WTC11 (cell line): ENCODE data around the gene CHEK2. TPM values are rescaled to one million over a fixed set of nuclear protein-coding genes. Genes with fewer than 3 reads are reported as not detected.
"Not testable (repeated sequence)": the region's sequence is repeated elsewhere in the genome, so short reads cannot be mapped to it uniquely, and the experiment has no call there.

Source experiments
- ATAC-seq: fragments of 200-7000 bp; cut with Tn5 transposase; 2 replicates; pipeline ENCODE4 v1.10.0; 2021; ENCODE audit warnings: mild to moderate bottlenecking, moderate library complexity
- CTCF ChIA-PET: fragments of 300-600 bp; sonication (Branson Sonifier 250); formaldehyde crosslinking; loops from one replicate; lab custom pipeline; 2021; ENCODE audit warnings: antibody characterized with exemption; lab: Charles Lee
- POLR2A ChIA-PET: fragments of 350-600 bp; sonication (Branson Sonifier 250); formaldehyde crosslinking; loops from one replicate; lab custom pipeline; 2021; ENCODE audit warnings: antibody characterized with exemption; lab: Charles Lee
- DNase-seq: peaks from one replicate; pipeline ENCODE4 v3.0.0; 2021; ENCODE audit warnings: low spot score
- H3K27ac Mint-ChIP-seq: 2 replicates; pipeline ENCODE4 v1.8.0; 2021; ENCODE audit warnings: mixed read lengths
- H3K27me3 Mint-ChIP-seq: 2 replicates; pipeline ENCODE4 v1.8.0; 2021; ENCODE audit warnings: low read depth, mild to moderate bottlenecking, moderate library complexity, mixed read lengths
- H3K36me3 Mint-ChIP-seq: 2 replicates; pipeline ENCODE4 v1.8.0; 2021; ENCODE audit warnings: mixed read lengths
- H3K4me1 Mint-ChIP-seq: 2 replicates; pipeline ENCODE4 v1.8.0; 2022; ENCODE audit warnings: mixed read lengths
- H3K4me3 Mint-ChIP-seq: 2 replicates; pipeline ENCODE4 v1.8.0; 2021; ENCODE audit warnings: mild to moderate bottlenecking, moderate library complexity, mixed read lengths
- H3K9me3 Mint-ChIP-seq: 2 replicates; pipeline ENCODE4 v1.8.0; 2021; ENCODE audit warnings: mixed read lengths
- CBFB ChIP-seq: sonication (generic); formaldehyde crosslinking; IDR thresholded peaks from 2 replicates; pipeline ENCODE4 v1.8.1; 2022; ENCODE audit warnings: mild to moderate bottlenecking, low read depth, missing genetic modification reagents
- CREM ChIP-seq: sonication (generic); formaldehyde crosslinking; IDR thresholded peaks from 2 replicates; pipeline ENCODE4 v1.8.1; 2022; ENCODE audit warnings: mild to moderate bottlenecking, missing genetic modification reagents, moderate library complexity
- ELF4 ChIP-seq: sonication (generic); formaldehyde crosslinking; IDR thresholded peaks from 2 replicates; pipeline ENCODE4 v1.8.1; 2022; ENCODE audit warnings: low read depth, mild to moderate bottlenecking, moderate library complexity, missing genetic modification reagents
- GRHL2 ChIP-seq: fragments of 250-450 bp; sonication (Bioruptor Pico); IDR thresholded peaks from 2 replicates; pipeline ENCODE4 v1.8.0; 2022; ENCODE audit warnings: mild to moderate bottlenecking, moderate library complexity; ENCODE audit not compliant: insufficient replicate concordance, severe bottlenecking
- JUN ChIP-seq: sonication (generic); formaldehyde crosslinking; IDR thresholded peaks from 2 replicates; pipeline ENCODE4 v1.8.0; 2023; ENCODE audit warnings: mild to moderate bottlenecking, missing genetic modification reagents
- KAT7 ChIP-seq: sonication (generic); formaldehyde crosslinking; IDR thresholded peaks from 2 replicates; pipeline ENCODE4 v1.8.1; 2023; ENCODE audit warnings: missing genetic modification reagents, mild to moderate bottlenecking, borderline replicate concordance
- RELA ChIP-seq: sonication (generic); formaldehyde crosslinking; IDR thresholded peaks from 2 replicates; pipeline ENCODE4 v1.8.1; 2022; ENCODE audit warnings: missing genetic modification reagents, mild to moderate bottlenecking, borderline replicate concordance
- RORB ChIP-seq: fragments of 250-450 bp; sonication (Bioruptor Pico); IDR thresholded peaks from 2 replicates; pipeline ENCODE4 v1.9.0; 2021; ENCODE audit warnings: mild to moderate bottlenecking
- SMAD3 ChIP-seq: sonication (generic); formaldehyde crosslinking; IDR thresholded peaks from 2 replicates; pipeline ENCODE4 v1.8.0; 2022; ENCODE audit warnings: missing genetic modification reagents, mild to moderate bottlenecking, borderline replicate concordance
- SP1 ChIP-seq: sonication (generic); formaldehyde crosslinking; conservative IDR thresholded peaks from 2 replicates; pipeline ENCODE4 v1.8.1; 2022; ENCODE audit warnings: missing genetic modification reagents
- TCF7 ChIP-seq: sonication (generic); formaldehyde crosslinking; IDR thresholded peaks from 2 replicates; pipeline ENCODE4 v1.8.0; 2022; ENCODE audit warnings: mild to moderate bottlenecking, low read depth, missing genetic modification reagents, moderate library complexity
- TEAD1 ChIP-seq: sonication (generic); formaldehyde crosslinking; IDR thresholded peaks from 2 replicates; pipeline ENCODE4 v1.8.0; 2022; ENCODE audit warnings: mild to moderate bottlenecking, missing genetic modification reagents
- TEAD4 ChIP-seq: sonication (generic); formaldehyde crosslinking; IDR thresholded peaks from 2 replicates; pipeline ENCODE4 v1.8.0; 2022; ENCODE audit warnings: mild to moderate bottlenecking, missing genetic modification reagents
- ZNF232 ChIP-seq: sonication (generic); formaldehyde crosslinking; IDR thresholded peaks from 2 replicates; pipeline ENCODE4 v1.8.0; 2022; ENCODE audit warnings: mild to moderate bottlenecking, missing genetic modification reagents
- ZNF416 ChIP-seq: fragments of 250-450 bp; sonication (Bioruptor Pico); IDR thresholded peaks from 2 replicates; pipeline ENCODE4 v1.9.0; 2021; ENCODE audit warnings: mild to moderate bottlenecking, inconsistent platforms
- ZNF423 ChIP-seq: fragments of 250-450 bp; sonication (Bioruptor Pico); IDR thresholded peaks from 2 replicates; pipeline ENCODE4 v2.1.2; 2022; ENCODE audit warnings: mild to moderate bottlenecking, moderate library complexity
- total RNA-seq: library from RNA; stranded (reverse); gene quantifications from 3 replicates; pipeline ENCODE4 v1.2.3, GENCODE V29; 2021
- TF ChIP-seq, protein P1 (sequence below): sonication (generic); formaldehyde crosslinking; conservative IDR thresholded peaks from 2 replicates; pipeline ENCODE4 v1.8.1; 2022; ENCODE audit warnings: mild to moderate bottlenecking, missing genetic modification reagents
- TF ChIP-seq, protein P2 (sequence below): fragments of 250-450 bp; sonication (Bioruptor Pico); IDR thresholded peaks from 2 replicates; pipeline ENCODE4 v1.9.0; 2021; ENCODE audit warnings: mild to moderate bottlenecking
- TF ChIP-seq, protein P3 (sequence below): sonication (generic); formaldehyde crosslinking; IDR thresholded peaks from 2 replicates; pipeline ENCODE4 v1.8.1; 2022; ENCODE audit warnings: low read depth, missing genetic modification reagents, borderline replicate concordance
- TF ChIP-seq, protein P4 (sequence below): sonication (generic); formaldehyde crosslinking; IDR thresholded peaks from 2 replicates; pipeline ENCODE4 v1.8.1; 2022; ENCODE audit warnings: low read depth, mild to moderate bottlenecking, moderate library complexity, missing genetic modification reagents, borderline replicate concordance
- TF ChIP-seq, protein P5 (sequence below): sonication (generic); formaldehyde crosslinking; IDR thresholded peaks from 2 replicates; pipeline ENCODE4 v1.8.1; 2023; ENCODE audit warnings: mild to moderate bottlenecking, missing genetic modification reagents

Gene CHEK2
- total RNA-seq, 1 experiment from 2014 or later: 124 TPM

DNA sequence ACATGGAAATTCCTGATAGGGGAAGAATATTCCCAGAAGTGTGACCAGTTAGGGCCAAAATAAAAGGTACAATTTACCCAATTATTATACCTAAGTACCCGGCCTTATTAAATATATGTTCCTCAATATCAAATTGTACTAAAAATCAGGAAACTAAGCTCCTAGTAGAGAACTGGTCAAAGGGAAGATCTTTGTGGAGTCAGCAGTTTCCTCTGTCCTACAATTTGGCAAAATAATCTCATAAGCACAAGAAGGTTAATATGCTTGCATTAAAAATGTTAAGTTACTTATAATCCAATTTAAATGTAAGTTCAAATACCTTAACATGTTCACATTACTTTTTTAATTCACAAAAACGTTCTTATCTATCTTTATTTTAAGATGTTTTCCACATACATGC lies 72.2 kb downstream of the CHEK2 start (continued):
- TF ChIP-seq, protein P1, sequence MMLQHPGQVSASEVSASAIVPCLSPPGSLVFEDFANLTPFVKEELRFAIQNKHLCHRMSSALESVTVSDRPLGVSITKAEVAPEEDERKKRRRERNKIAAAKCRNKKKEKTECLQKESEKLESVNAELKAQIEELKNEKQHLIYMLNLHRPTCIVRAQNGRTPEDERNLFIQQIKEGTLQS: no peak
- TF ChIP-seq RELA (CRISPR knock-in tag) (no peak), ELF4 (CRISPR knock-in tag) (no peak)

DNA sequence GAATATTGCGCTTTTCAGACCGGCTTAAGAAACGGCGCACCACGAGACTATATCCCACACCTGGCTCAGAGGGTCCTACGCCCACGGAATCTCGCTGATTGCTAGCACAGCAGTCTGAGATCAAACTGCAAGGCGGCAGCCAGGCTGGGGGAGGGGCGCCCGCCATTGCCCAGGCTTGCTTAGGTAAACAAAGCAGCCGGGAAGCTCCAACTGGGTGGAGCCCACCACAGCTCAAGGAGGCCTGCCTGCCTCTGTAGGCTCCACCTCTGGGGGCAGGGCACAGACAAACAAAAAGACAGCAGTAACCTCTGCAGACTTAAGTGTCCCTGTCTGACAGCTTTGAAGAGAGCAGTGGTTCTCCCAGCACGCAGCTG lies 78.1 kb downstream of the CHEK2 start:
- H3K4me1 Mint-ChIP-seq, H3K36me3 Mint-ChIP-seq, POLR2A ChIA-PET, H3K27me3 Mint-ChIP-seq, H3K27ac Mint-ChIP-seq, H3K4me3 Mint-ChIP-seq, CTCF ChIA-PET, DNase-seq, ATAC-seq, H3K9me3 Mint-ChIP-seq: not testable (repeated sequence)

DNA sequence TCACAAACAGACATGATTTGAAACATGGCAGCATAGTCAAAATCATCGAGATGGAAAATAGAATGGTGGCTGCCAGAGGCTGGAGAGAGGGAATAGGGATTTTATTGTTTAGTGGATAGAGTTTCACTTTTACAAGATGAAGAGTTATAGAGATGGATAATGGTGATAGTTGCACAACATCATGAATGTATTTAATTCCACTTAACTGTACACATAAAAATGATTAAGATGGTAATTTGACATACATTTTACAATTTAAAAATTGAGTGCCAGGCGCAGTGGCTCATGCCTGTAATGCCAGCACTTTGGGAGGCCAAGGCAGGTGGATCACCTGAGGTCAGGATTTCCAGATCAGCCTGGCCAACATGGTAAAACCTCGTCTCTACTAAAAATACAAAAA lies 83.2 kb downstream of the CHEK2 start:
- Mint-ChIP-seq H3K9me3 (no peaks in the 10 kb centered on the region), H3K4me3 (no peak overlapping the region), H3K27ac (no peak overlapping the region), H3K4me1 (0 out of 2 replicates have a peak, but pooled peaks cover 4% of the 10 kb centered on the region), H3K36me3 (no peaks in the 10 kb centered on the region), H3K27me3 (no peaks in the 10 kb centered on the region)
- DNase-seq (no peak), ATAC-seq (no peak)
- POLR2A ChIA-PET: no interaction called here
- CTCF ChIA-PET: no interaction called here
- no peak for TF ChIP-seq KAT7 (CRISPR knock-in tag)
- TF ChIP-seq SMAD3: no peak
- TF ChIP-seq ZNF423 (CRISPR knock-in tag): no peak
- TF ChIP-seq, protein P2, sequence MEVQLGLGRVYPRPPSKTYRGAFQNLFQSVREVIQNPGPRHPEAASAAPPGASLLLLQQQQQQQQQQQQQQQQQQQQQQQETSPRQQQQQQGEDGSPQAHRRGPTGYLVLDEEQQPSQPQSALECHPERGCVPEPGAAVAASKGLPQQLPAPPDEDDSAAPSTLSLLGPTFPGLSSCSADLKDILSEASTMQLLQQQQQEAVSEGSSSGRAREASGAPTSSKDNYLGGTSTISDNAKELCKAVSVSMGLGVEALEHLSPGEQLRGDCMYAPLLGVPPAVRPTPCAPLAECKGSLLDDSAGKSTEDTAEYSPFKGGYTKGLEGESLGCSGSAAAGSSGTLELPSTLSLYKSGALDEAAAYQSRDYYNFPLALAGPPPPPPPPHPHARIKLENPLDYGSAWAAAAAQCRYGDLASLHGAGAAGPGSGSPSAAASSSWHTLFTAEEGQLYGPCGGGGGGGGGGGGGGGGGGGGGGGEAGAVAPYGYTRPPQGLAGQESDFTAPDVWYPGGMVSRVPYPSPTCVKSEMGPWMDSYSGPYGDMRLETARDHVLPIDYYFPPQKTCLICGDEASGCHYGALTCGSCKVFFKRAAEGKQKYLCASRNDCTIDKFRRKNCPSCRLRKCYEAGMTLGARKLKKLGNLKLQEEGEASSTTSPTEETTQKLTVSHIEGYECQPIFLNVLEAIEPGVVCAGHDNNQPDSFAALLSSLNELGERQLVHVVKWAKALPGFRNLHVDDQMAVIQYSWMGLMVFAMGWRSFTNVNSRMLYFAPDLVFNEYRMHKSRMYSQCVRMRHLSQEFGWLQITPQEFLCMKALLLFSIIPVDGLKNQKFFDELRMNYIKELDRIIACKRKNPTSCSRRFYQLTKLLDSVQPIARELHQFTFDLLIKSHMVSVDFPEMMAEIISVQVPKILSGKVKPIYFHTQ (CRISPR knock-in tag): no peak
- TF ChIP-seq JUN (CRISPR knock-in tag): no peak
- no peak for TF ChIP-seq GRHL2
- TF ChIP-seq, protein P3, sequence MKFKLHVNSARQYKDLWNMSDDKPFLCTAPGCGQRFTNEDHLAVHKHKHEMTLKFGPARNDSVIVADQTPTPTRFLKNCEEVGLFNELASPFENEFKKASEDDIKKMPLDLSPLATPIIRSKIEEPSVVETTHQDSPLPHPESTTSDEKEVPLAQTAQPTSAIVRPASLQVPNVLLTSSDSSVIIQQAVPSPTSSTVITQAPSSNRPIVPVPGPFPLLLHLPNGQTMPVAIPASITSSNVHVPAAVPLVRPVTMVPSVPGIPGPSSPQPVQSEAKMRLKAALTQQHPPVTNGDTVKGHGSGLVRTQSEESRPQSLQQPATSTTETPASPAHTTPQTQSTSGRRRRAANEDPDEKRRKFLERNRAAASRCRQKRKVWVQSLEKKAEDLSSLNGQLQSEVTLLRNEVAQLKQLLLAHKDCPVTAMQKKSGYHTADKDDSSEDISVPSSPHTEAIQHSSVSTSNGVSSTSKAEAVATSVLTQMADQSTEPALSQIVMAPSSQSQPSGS (CRISPR knock-in tag): no peak

DNA sequence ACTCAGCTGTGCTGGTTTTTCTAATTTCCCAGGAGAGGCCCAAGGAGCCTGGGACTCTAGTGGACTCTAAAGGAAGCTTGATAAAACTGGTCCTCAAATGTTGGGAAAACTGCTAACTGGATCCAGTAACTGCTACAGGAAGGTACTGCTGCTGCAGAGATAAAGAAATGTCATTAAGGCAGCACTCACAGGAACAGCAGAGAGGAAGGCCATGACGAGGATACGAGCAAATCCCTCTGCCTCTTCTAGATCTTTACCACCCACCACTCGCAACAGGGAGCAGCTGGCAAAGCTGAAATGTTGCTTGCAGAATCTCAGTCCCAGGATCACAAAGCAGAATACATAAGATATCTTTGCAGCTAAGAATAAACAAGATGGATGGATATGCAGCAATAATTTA lies 85.4 kb downstream of the CHEK2 start:
- no peak overlapping the region for H3K27ac Mint-ChIP-seq
- H3K9me3 Mint-ChIP-seq: peaks cover 9% of the 10 kb centered on the region
- POLR2A ChIA-PET: no interaction called here
- no peak overlapping the region for H3K4me3 Mint-ChIP-seq
- DNase-seq: no peak
- ATAC-seq: no peak
- 0 out of 2 replicates have a peak, but pooled peaks cover 6% of the 10 kb centered on the region for H3K36me3 Mint-ChIP-seq
- no peaks in the 10 kb centered on the region for H3K27me3 Mint-ChIP-seq
- no peaks in the 10 kb centered on the region for H3K4me1 Mint-ChIP-seq
- TF ChIP-seq CREM (CRISPR knock-in tag) (no peak), RORB (CRISPR knock-in tag) (no peak), ZNF232 (CRISPR knock-in tag) (no peak), TEAD1 (CRISPR knock-in tag) (no peak), CBFB (CRISPR knock-in tag) (no peak), TEAD4 (CRISPR knock-in tag) (no peak), TCF7 (CRISPR knock-in tag) (no peak), SP1 (CRISPR knock-in tag) (no peak), ZNF416 (CRISPR knock-in tag) (no peak)
- TF ChIP-seq, protein P4, sequence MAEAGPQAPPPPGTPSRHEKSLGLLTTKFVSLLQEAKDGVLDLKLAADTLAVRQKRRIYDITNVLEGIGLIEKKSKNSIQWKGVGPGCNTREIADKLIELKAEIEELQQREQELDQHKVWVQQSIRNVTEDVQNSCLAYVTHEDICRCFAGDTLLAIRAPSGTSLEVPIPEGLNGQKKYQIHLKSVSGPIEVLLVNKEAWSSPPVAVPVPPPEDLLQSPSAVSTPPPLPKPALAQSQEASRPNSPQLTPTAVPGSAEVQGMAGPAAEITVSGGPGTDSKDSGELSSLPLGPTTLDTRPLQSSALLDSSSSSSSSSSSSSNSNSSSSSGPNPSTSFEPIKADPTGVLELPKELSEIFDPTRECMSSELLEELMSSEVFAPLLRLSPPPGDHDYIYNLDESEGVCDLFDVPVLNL (CRISPR knock-in tag): no peak
- TF ChIP-seq, protein P5, sequence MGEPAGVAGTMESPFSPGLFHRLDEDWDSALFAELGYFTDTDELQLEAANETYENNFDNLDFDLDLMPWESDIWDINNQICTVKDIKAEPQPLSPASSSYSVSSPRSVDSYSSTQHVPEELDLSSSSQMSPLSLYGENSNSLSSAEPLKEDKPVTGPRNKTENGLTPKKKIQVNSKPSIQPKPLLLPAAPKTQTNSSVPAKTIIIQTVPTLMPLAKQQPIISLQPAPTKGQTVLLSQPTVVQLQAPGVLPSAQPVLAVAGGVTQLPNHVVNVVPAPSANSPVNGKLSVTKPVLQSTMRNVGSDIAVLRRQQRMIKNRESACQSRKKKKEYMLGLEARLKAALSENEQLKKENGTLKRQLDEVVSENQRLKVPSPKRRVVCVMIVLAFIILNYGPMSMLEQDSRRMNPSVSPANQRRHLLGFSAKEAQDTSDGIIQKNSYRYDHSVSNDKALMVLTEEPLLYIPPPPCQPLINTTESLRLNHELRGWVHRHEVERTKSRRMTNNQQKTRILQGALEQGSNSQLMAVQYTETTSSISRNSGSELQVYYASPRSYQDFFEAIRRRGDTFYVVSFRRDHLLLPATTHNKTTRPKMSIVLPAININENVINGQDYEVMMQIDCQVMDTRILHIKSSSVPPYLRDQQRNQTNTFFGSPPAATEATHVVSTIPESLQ (CRISPR knock-in tag): no peak
- CTCF ChIA-PET: no interaction called here
